Measurements from ENCODE around the gene DIPK1C. TPM values are rescaled to one million over a fixed set of nuclear protein-coding genes. Genes with fewer than 3 reads are reported as not detected.
A peak's percentile ranks its signal among the peaks of the same experiment; 100 is the strongest.

The DIPK1C gene
- total and polyA plus RNA-seq, 9 of the 15 experiments (the other 6 are each of a cell fraction or from before 2014, with no cell fraction given): 0.04 to 0.32 (median 0.15) TPM; not detected in 2

DNA sequence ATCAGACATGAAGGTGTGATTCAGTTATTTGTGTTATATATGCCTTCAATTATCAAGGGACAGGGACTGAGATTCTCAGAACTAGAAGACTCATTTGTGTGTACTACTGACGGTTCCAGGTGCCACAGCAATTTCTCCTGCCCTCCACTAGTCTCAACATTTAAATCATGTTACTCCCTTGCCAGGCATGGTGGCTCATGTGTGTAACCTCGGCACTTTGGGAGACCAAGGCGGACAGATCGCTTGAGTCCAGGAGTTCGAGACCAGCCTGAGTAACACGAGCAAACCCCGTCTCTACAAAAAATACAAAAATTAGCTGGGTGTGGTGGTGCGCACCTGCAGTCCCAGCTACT lies 40.2 kb upstream of the DIPK1C start:
- no peak for DNase-seq (ENCODE audit: extremely low read depth in 1 of 4, low spot score in 3 of 4)
- Histone ChIP-seq H3K27me3 (ENCODE audit: control insufficient read depth in 2 of 2, insufficient read depth in 2 of 2, low read length in 2 of 2) (no peaks in the 10 kb centered on the region), H3K9me1 (ENCODE audit: control insufficient read depth, insufficient read depth, low read length) (no peaks in the 10 kb centered on the region), H4K20me1 (replicated peaks; ENCODE audit: control insufficient read depth, insufficient read depth, low read length) (no peaks in the 10 kb centered on the region), H3K27ac (ENCODE audit: extremely low read depth, low read depth, low read length) (peak overlapping the region; percentile 93), H3K4me2 (ENCODE audit: insufficient read depth, low read length) (peak overlapping the region; percentile 87), H3K36me3 (ENCODE audit: control insufficient read depth, insufficient read depth, low read length) (peaks cover 38% of the 10 kb centered on the region; the same call in 2 of the 3 replicates), H3K4me1 (replicated peaks in 1 of 2; ENCODE audit: control insufficient read depth in 2 of 2, insufficient read depth in 2 of 2, low read length in 2 of 2) (peaks cover 13 to 19% of the 10 kb centered on the region in 2 experiments; a peak in 4 of 5 replicates), H3K9ac (ENCODE audit: insufficient read depth in 1 of 2, low read depth in 2 of 2, low read length in 2 of 2) (peak overlapping the region in 1 of 2 experiments; percentile 90; a peak in 2 of 4 replicates), H3K4me3 (peak overlapping the region; percentile 80), H3K9me3 (replicated peaks; ENCODE audit: control insufficient read depth, insufficient read depth, low read depth, low read length) (no peaks in the 10 kb centered on the region), H2AFZ (ENCODE audit: low read depth, low read length) (no peak overlapping the region), H3K79me2 (ENCODE audit: control insufficient read depth, insufficient read depth, low read length) (peaks cover 44% of the 10 kb centered on the region)
- 66% methylated on average over 8 of the region's 8 CpGs for WGBS (ENCODE audit: insufficient coverage, low coverage, missing lambda C conversion rate)
- TF ChIP-seq CBX3 (IDR thresholded peaks at IDR 0.05; ENCODE audit: borderline replicate concordance in 1 of 2, low read length in 2 of 2) (no peak), ZSCAN29 (IDR thresholded peaks at IDR 0.05) (no peak), ARID1B (IDR thresholded peaks at IDR 0.05) (no peak), KLF6 (CRISPR knock-in tag; IDR thresholded peaks at IDR 0.05; ENCODE audit: borderline replicate concordance) (no peak), ZNF431 (CRISPR knock-in tag; IDR thresholded peaks at IDR 0.05) (no peak), CREM (IDR thresholded peaks at IDR 0.05; ENCODE audit: low read depth) (no peak), ZNF324 (CRISPR knock-in tag; IDR thresholded peaks at IDR 0.05) (no peak), TEAD2 (tag; IDR thresholded peaks at IDR 0.05) (no peak), RUNX1 (IDR thresholded peaks at IDR 0.05; ENCODE audit: low read depth) (no peak), MTF1 (CRISPR knock-in tag; IDR thresholded peaks at IDR 0.05; ENCODE audit: borderline replicate concordance) (no peak)
- TF ChIP-seq, protein P1, sequence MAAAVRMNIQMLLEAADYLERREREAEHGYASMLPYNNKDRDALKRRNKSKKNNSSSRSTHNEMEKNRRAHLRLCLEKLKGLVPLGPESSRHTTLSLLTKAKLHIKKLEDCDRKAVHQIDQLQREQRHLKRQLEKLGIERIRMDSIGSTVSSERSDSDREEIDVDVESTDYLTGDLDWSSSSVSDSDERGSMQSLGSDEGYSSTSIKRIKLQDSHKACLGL (CRISPR knock-in tag; IDR thresholded peaks at IDR 0.05; ENCODE audit: borderline replicate concordance, poor library complexity, severe bottlenecking): no peak
- TF ChIP-seq, protein P2, sequence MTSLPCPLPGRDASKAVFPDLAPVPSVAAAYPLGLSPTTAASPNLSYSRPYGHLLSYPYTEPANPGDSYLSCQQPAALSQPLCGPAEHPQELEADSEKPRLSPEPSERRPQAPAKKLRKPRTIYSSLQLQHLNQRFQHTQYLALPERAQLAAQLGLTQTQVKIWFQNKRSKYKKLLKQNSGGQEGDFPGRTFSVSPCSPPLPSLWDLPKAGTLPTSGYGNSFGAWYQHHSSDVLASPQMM (CRISPR knock-in tag; IDR thresholded peaks at IDR 0.05): no peak
- TF ChIP-seq, protein P3, sequence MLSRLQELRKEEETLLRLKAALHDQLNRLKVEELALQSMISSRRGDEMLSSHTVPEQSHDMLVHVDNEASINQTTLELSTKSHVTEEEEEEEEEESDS (CRISPR knock-in tag; IDR thresholded peaks at IDR 0.05): no peak
- TF ChIP-seq, protein P4, sequence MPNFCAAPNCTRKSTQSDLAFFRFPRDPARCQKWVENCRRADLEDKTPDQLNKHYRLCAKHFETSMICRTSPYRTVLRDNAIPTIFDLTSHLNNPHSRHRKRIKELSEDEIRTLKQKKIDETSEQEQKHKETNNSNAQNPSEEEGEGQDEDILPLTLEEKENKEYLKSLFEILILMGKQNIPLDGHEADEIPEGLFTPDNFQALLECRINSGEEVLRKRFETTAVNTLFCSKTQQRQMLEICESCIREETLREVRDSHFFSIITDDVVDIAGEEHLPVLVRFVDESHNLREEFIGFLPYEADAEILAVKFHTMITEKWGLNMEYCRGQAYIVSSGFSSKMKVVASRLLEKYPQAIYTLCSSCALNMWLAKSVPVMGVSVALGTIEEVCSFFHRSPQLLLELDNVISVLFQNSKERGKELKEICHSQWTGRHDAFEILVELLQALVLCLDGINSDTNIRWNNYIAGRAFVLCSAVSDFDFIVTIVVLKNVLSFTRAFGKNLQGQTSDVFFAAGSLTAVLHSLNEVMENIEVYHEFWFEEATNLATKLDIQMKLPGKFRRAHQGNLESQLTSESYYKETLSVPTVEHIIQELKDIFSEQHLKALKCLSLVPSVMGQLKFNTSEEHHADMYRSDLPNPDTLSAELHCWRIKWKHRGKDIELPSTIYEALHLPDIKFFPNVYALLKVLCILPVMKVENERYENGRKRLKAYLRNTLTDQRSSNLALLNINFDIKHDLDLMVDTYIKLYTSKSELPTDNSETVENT (CRISPR knock-in tag; IDR thresholded peaks at IDR 0.05): no peak
- ChIA-PET CTCF (ENCODE audit: low intra/inter-chr PET ratio) (no interaction called here), POLR2A (interaction anchor here (1.3 kb wide), 1 partner anchor 15 kb away, joined by 3 read pairs; no protein-coding TSS in a partner anchor)
- intact Hi-C loops (cut with micrococcal nuclease): loop anchor here (5.0 kb wide), 2 partner anchors 55 to 1235 kb away; no protein-coding TSS in a partner anchor
- no peak for ATAC-seq
- BruUV-seq (replicated peaks): TSS peak; percentile 39
- no peak for FAIRE-seq
- in situ Hi-C loops (cut with MboI): no loop called here
